Measurements from ENCODE around the gene CUX1.

CUX1 gene

GRCh38 chr7:101899616-101900015 lies 82.2 kb downstream of the CUX1 start:
- CTCF ChIA-PET: interaction anchor here (1.1 to 1.7 kb wide), 2 partner anchors 43 to 336 kb away, joined by 3 read pairs; no protein-coding TSS in a partner anchor
- DNase-seq (ENCODE audit: low read depth, low spot score): no peak
- POLR2A ChIA-PET: no interaction called here
- no peak for TF ChIP-seq CTCF (IDR thresholded peaks at IDR 0.05; ENCODE audit: insufficient read depth, low read length, missing control alignments)
- H3K4me3 ChIP-seq (ENCODE audit: low read depth, low read length): no peak overlapping the region

- TF ChIP-seq CTCF (IDR thresholded peaks at IDR 0.05; ENCODE audit: insufficient read depth, low read length, missing control alignments): no peak
- POLR2A ChIA-PET: interaction anchor here (1.1 kb wide), 1 partner anchor 18 kb away, joined by 3 read pairs; no protein-coding TSS in a partner anchor
- H3K4me3 ChIP-seq (ENCODE audit: low read depth, low read length): peak overlapping the region; percentile 25
- CTCF ChIA-PET: interaction anchor here (1.1 to 1.7 kb wide), 4 partner anchors 11 to 336 kb away, joined by 3 to 4 read pairs (median 3); no protein-coding TSS in a partner anchor
- DNase-seq (ENCODE audit: low read depth, low spot score): no peak
These were observed 82.7 kb downstream of the CUX1 start for GRCh38 chr7:101900103-101900502.

GRCh38 chr7:101901661-101902491 lies 84.5 kb downstream of the CUX1 start:
- no peak overlapping the region for H3K4me3 ChIP-seq (ENCODE audit: low read depth, low read length)
- TF ChIP-seq CTCF (IDR thresholded peaks at IDR 0.05; ENCODE audit: insufficient read depth, low read length, missing control alignments): no peak
- no peak for DNase-seq (ENCODE audit: low read depth, low spot score)
- ChIA-PET POLR2A (interaction anchor here (0.6 kb wide), 1 partner anchor 130 kb away, joined by 3 read pairs; no protein-coding TSS in a partner anchor), CTCF (no interaction called here)

- ChIA-PET CTCF (no interaction called here), POLR2A (interaction anchor here (0.6 kb wide), 1 partner anchor 129 kb away, joined by 3 read pairs; no protein-coding TSS in a partner anchor)
- H3K4me3 ChIP-seq (ENCODE audit: low read depth, low read length): no peak overlapping the region
- no peak for DNase-seq (ENCODE audit: low read depth, low spot score)
- no peak for TF ChIP-seq CTCF (IDR thresholded peaks at IDR 0.05; ENCODE audit: insufficient read depth, low read length, missing control alignments)
These were observed 85.5 kb downstream of the CUX1 start for GRCh38 chr7:101902680-101903514.

- no peak overlapping the region for H3K4me3 ChIP-seq (ENCODE audit: low read depth, low read length)
- no peak for TF ChIP-seq CTCF (IDR thresholded peaks at IDR 0.05; ENCODE audit: insufficient read depth, low read length, missing control alignments)
- ChIA-PET POLR2A (no interaction called here), CTCF (no interaction called here)
- DNase-seq (ENCODE audit: low read depth, low spot score): no peak
These were observed 86.1 kb downstream of the CUX1 start for GRCh38 chr7:101903515-101903868.

- no peak overlapping the region for H3K4me3 ChIP-seq (ENCODE audit: low read depth, low read length)
- CTCF ChIA-PET: no interaction called here
- POLR2A ChIA-PET: interaction anchor here (0.7 kb wide), 1 partner anchor 217 kb away, joined by 3 read pairs; no protein-coding TSS in a partner anchor
- DNase-seq (ENCODE audit: low read depth, low spot score): no peak
- no peak for TF ChIP-seq CTCF (IDR thresholded peaks at IDR 0.05; ENCODE audit: insufficient read depth, low read length, missing control alignments)
These were observed 86.6 kb downstream of the CUX1 start for GRCh38 chr7:101904019-101904418.
